GM19463 (cell line): ENCODE results near the gene MOSPD3.

Experiments used
- ATAC-seq: cut with Tn5 transposase; IDR thresholded peaks from one replicate; pipeline ENCODE4 v1.9.1; 2021; ENCODE audit warnings: mild to moderate bottlenecking, moderate library complexity; ENCODE audit not compliant: unreplicated experiment

The MOSPD3 gene

DNA sequence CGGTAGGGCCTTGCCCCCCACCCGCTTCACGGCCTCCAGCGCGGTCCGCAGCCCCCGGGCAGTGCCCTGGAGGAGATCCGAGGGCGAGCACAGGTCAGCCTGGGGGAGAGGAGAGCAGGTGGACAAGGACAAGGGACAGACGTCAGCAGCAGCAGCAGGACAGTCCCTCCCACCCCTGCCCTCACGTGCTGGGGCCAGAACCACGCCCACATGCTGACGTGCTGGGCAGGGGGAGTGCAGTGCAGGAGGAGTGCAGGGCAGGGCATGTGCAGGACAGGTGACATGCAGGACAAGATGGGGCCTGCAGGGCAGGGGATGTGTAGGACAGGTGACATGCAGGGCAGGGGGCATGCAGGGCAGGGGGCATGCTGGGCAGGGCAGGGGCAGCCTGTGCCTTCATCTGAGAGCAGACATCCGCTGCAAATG is 37.1 kb upstream of the MOSPD3 start:
- ATAC-seq = no peak

DNA sequence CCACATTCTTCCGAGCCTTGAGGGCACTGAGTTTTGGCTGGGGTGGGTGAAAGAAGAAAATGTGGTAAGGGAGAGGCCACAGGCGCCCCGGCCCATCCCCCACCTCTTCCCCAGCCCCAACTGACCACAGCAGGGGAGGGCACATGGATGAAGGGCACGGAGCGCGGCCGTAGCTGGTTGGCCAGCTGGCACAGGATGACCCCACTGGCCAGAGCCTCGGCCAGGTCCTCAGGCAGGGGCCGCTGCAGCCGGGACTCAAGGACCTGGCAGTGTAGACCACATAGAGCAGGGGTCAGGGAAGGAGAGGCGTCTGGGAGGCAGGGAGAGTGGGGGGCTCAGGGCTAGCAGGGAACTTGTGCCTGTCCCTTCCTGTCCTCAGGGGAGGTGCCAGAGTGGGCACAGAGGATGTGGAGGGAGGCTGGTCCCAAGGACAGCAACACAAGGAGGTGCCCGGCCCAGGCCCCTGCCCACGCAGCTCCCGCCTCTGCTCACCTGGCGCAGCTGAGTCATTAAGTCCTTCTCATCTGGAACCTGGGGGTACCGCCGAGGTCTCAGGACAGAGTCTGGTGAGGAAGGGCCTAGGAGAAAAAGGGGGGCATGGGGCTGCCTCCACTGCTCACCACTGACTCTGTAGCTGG is 36.5 kb upstream of the MOSPD3 start:
- ATAC-seq = no peak

DNA sequence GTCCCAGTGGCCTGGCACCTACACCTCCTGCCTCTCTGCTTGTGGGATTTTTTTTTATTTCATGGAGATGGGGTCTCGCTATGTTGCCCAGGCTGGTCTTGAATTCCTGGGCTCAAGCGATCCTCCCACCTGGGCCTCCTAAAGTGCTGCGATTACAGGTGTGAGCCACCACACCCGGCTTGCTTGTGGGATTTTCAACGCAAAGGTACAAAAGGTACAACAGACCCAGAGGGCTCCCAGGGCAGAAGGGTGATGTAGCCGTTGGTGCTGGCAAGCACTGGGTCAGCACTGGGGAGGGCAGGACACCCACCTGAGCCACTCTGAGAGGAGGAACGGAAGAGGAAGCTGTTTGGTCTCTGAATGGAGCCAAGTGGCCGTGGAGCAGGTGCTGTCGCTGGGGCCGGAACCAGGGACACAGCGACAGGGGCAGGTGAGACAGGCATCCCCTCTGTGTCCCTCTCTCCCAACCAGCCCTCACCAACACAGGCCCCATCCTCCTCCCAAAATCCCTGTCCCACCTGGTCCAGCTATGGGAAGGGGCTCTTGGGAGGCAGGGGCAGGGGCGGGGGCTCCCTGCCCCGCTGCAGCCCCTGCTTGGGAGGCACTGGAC is 35.9 kb upstream of the MOSPD3 start:
- no peak for ATAC-seq

DNA sequence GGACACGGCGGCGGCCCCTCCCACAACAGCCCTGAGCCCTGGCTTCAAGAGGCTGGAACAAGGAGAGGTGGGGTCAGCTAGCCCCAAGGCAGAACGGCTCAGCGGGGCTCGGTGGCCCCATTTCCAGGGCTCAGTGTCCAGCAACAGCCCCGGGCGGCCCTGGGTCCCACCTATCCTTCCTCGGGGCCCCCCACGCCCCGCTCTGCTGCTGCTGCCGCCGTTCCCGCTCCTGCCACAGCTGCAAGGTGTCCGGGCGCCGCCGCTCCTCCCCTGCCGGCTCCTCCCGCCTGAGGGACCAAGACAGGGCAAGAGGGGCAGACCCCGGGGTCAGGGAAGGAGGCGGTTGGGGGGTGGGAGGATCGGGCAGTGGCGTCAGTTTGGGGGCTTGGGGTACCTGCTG is 35.2 kb upstream of the MOSPD3 start:
- ATAC-seq = no peak

DNA sequence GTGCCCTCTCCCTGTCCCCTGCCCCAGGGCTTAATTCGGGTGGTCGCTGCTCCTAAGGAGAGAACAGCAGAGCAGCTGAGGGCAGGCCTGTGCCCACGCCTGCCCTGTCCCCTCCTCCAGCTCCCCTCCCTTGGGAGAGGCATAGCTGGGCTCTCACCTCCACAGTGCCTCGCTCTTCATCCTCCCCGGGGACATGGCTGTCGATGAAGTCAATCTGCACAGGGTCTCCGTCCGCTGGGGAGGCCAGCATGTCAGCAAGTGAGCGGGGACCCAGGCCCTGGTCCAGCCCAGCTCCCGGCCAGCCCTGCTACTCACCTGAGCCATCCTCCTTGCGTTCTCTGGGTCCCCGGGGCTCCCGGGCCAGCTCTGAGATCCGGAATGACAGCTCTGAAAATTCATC is 34.8 kb upstream of the MOSPD3 start:
- ATAC-seq = no peak

DNA sequence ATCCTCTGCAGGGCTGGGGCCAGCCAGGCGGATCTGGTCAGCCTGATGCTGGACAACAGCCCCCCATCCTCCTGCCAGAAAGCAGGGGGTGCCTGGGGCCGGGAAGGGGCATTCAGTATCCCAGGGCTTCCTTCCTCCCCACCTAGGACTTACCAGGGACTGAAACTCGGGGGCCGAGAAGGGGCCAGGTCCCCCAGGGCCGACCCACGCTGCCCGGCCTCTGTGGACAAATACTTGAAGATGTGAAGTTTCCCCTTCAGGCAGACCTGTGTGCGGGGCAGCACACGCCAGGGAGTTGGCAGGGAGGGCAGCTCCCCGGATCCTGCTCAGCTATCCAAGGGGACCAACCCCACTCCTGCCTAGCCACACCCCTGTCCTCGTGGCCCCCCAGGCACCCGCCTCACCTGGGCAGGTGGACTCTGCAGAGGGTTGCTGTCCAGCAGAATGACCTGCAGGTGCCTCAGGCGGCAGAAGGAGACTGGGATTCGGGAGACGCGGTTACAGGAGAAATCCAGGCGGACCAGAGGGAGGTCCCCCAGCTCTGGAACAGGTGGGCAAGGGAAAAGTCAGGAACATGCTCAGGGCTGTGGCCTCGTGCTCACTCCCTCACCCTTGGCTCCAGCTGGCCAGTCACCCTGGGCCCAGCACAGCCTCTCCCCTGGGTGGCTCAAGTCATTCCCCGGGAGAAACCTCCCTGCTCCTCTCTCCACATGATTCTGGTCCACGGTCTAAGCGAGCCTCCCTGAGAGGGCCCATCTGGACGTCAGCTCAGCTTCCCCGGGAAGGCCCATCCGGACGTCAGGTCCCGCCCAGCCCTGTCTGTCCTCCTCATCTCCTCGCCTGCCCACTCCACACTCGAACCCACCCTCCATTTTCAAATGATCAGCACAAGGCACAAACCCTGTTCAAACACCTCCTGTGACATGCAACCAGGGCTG is 33.8 kb upstream of the MOSPD3 start:
- no peak for ATAC-seq

DNA sequence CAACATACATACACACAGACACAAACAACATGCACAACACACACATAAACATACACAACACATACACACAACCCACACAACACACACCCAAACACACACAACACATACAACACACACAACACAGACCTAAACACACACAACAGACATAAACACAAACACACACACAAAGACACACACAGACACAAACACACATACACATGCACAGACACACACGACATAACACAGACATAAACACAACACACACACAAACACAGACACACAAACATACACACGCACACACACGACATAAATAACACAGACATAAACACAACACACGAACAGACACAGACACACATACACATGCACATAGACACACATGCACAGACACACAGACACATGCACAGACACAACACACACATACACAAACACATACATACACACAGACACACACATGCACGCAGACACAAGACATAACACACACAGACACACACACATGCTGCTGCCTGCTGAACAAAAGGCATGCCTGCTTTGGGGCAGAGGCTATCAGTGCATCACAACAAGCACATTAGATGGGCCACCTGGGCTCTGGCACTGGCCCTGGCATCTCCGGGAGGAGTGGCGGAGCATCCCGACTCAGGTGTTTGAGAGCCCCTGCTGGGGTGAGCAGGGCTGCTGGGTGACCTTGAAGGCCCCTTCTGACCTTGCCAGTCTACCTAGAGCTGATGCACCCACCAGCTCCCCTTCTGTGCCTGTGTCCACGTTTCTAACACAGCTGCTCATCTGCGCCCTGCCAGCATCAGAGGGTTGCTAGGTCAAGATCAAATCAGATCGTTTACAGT is 31.7 kb upstream of the MOSPD3 start:
- ATAC-seq = no peak

DNA sequence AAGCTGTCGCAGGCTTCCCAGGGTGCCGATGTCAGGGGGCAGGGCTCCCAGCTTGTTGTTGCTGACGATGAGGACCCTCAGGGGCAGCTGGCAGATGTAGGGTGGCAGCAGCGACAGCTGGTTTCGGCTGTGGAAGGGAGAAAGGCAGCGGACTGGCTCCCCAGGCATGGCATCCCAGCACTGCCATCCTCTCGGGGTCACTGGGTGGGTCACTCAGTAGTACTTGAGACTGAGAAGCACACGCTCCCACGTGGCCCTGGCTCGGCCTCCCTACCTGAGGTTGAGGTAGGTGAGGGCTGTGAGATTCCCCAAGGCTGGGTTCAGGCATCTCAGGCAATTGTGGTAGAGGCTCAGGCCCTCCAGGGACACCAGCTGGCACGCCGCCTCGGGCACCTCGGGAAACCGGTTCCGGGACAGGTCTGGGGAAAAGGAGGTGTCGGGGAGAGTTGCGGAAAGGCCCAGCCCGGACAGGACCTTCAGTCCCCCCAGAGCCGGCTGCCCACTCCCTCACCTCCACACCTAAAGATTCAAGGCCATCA is 30.2 kb upstream of the MOSPD3 start:
- no peak for ATAC-seq

DNA sequence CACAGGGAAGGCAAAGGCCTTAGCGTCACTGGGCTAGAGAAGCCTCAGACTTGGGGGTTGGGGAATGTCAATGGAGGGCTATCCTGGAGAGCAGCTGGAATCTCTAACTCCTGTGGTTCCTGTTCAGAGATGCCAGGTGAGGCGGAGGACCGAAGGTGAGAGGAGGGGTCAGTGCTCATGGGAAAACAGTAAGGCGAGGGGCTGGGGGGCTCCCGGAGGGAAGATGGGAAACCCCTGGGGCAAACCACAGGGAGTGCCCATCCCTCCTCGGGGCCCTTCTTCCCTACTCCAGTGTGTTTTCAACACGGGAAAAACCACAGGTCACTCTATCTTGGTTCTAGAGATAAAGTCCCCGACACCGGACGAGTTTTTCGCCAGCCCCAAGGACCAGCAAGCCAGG is 29.7 kb upstream of the MOSPD3 start:
- no peak for ATAC-seq

DNA sequence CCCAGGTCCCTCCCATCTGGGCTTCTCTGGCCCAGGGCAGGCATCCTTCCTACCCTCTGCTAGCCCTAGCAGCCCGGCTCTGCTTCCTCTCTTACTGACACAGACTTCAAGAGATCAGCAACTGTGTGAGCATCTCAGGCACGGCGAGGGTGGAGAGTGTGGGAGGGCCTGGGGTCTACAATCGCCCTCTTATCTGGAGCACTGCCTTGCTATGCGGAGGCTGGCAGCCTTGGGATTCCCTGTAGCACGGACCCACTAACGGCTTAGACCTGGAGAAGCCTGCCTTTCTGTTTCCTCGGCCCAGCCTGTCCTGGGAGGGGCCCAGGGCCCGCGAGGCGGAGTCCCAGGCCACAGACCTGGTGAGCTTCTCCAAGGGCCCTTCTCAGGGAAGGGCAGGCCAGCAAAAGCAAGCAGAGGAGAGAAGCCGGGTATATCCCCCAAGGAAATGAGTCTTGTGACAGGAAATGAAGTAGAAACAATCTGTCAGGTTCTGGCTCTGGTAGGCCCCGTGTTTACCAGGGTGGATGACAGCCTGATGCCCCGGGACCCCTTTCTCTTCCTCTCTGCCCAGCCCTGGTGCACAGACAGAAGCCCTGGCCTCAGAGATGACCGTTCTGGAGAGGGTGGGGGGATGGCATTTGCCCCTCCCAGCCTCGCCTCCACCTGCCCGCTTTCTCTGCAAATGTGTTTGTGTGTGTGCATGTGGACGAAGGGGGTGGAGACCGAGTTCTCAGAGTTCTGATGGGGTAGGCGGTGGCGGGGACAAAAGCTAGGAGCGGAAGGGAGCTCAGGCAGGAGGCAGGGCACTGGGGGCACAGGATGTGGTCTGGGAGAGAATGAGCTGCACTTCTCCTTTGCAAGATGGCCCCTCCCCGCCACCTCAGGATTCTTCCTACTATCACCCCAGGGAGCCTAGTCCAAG is 28.9 kb upstream of the MOSPD3 start:
- ATAC-seq = no peak

DNA sequence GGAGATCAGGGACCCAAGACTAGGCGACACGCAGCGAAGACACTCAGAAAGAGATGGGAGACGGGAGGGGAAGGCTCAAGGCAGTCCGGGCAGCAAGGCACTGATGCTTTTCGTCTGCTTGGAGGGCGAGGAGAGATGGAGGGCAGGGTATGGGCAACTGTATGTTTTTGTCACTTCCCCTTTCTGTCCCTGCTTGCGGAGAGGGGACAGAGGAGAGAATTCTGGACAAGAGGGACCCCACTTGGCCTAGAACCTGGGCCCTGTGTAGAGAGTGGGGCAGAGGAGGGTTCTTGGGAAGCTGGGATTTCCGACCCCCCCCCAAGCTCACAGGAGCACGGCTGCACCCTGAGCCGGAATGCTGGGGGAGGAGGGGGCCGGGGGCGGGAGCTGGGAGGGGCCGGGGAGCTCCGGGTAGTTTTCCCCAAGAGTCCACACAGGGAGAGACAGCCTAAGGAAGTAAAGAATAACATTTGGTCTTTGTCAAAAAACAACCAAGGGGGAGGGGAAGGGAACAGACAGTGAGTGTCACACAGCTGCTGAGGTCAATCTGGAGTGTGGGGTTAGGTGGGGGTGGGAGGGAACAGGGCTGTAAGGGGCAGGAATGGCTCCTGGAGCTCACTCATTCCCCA is 28.2 kb upstream of the MOSPD3 start:
- no peak for ATAC-seq

DNA sequence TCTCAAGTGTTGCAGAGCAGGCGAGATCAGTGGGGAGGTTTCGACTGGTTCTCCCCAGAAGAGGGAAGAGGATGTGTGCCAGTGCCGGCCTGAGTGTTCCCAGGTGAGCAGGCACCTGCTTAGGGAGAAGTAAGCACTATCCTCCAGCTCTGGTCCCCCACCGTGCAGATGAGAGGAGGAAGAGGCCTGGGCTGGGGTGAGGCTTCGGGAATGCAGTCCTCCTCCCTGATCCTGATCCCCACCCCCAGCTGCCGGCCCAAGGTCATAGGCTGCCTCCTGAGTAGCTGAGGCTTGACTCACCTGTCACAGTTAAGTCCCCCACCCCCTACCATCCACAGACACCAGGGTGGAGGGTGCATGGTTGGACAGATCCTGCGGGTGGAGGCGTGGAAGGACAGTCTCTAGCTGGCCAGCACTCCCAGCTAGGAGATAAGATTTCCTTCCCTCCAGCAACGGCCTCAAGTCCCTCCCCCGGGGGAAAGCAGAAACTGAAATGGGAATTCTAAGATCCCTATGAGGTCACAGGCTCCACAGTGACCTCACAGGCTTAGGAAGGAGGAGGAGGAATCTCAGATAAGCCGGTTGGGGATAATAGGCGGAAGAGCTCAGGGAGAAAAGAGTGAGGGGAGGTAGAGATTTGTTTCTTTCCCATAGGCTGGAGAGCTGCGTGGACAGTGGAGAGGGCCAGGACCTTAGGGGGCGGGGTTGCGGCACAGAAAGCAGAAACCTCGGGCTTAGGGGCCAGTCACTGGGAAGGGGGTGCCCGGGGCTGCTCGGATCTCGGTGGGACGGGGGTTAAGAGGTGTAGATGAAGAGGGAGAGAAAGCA is 27.4 kb upstream of the MOSPD3 start:
- ATAC-seq = no peak

DNA sequence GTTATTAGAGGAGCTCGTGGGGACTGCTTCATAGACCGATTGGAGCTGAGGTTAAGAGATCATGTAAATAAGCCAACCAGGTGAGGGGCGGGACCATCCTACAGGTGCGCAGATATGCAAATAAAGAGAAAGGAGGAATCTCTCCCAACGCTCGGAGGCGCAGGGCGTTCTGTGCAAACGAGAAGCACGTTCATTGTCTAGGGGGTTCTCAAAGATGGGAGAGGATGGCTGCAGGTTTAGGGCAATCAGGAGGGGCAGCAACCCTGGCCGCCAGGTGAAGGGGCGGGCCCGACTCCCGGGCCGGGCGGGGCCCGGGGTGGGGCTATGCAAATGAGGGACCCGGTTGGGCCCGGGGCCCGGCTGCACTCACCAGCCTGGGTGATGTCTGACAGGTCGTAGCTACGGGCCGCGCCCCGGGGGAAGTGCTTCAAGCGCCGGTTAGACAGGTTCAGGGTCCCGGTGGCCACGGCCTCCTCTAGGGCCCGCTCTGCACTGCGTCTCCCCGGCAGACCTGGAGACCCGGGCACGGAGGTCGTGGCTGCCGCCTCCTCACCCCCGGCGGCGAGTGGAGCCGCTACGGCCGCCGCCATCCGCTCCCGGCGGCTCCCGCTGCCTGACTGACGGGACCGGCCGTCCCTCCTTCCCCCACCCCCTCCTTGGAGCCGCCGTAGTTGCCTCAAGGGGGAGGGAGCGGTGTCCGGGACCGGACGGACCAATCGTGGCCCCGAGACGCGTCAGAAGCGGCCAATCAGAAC is 26.7 kb upstream of the MOSPD3 start, which contains the start of gene LRCH4:
TSS of gene LRCH4 (minus strand) at position 619 of the 755 bp plus-strand sequence. CDS start at position 590, 29 bp downstream.
- no peak for ATAC-seq

DNA sequence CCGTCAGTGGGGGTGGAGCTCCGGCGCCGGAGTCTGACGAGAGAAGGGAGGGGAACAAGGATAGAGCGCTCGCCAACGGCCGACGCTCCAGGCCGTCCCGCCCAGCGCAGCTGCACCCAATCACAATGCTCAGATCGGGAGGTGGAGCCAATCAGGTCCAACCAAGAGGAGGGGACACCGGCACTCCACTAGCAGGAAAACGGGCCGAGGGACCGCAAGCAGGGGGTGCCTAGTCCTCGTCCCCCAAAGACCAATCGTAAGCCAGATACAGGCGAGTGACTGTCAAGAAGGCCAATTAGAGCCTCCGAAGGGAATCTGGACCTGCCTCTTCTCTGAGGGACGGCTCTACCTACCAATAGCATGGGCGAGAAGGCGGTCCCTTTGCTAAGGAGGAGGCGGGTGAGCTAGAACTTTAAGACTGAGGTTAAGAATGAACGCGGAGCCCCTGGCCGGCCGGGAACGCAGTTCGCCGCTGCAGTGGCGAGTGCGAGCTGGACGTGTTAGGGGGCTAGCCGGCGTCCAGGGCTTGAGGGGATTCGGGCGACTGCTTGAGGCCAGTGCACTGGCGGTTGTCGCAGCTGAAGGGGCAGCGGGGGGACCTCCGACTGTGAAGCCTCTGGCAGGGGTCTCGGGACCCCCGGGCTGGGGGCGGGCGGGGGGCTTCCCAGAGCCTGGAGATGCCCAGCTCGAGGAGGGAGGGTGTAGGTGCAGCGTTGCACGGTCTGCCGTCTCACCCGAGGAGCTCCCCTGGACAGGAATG is 25.9 kb upstream of the MOSPD3 start, which contains the start of gene FBXO24:
TSS of gene FBXO24 (plus strand) at position 63 of the 760 bp plus-strand sequence. CDS start at position 361, 298 bp downstream.
- peak; percentile 87 for ATAC-seq

DNA sequence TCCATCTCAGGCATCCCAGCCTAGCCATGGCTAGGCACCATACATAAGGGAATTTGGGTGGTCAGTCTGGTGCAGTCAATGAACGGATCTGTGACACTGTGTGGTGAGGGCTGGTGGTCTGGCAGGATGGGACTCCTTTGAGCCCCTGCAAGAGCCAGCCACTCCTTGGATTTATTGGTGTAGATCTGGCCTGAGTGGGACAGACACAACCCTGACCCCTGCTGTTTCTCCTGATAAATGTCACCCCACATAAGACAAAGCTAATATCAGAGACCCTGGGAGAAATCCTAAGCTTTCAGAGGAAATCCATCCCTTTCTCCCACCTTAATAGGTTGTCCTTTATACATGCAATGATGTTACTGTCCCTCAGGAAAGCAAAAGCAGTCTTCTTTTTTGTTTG is 23.9 kb upstream of the MOSPD3 start:
- ATAC-seq = no peak

DNA sequence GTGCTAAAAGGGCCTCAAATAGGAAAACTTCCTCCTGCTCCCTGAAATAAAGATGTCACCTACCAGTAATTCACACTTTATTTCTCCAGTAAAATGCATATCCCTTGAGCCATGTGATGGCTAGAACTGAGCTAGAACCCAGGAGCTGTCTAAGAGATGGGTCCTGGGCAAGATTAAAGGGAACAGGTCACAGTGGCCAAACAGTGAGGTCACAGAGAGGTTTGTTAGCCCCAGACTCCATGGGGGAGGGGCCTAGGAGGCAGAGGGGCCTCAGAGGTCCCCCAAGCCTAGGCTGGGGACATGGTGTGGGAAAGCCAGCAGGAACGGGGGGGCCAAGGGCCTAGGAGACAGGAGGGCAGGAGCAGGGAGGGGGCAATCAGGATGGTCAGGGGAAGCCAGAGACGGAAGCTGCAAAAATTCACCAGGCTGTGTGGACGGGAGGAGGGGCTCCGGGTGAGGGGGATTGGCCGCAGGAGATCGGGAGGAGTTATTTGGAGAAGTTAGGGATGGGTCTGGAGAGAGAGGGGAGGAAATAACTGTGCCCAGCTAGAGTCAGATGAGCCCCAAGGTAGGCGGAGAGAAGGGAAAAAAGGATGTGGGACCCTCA is 22.9 kb upstream of the MOSPD3 start:
- ATAC-seq = no peak
